RWPE1 (cell line): ENCODE measurements around the gene MYO9B.

Source experiments
- CTCF ChIA-PET: fragments of 350-600 bp; sonication (Branson Sonifier 250); formaldehyde crosslinking; extraction: SDS; loops from one replicate; lab custom pipeline; 2021; lab: Yijun Ruan, JAX
- POLR2A ChIA-PET: fragments of 400-600 bp; formaldehyde crosslinking; extraction: SDS; loops from one replicate; lab custom pipeline; 2020; ENCODE audit warnings: antibody characterized with exemption; ENCODE audit not compliant: low non-redundant PET; lab: Yijun Ruan, JAX
- DNase-seq: peaks from one replicate; pipeline ENCODE4 v3.0.0; 2012; ENCODE audit warnings: low spot score
- H3K27ac ChIP-seq: fragments of 450-650 bp; 2 replicates; pipeline ENCODE4 v1.5.1; 2017
- TF ChIP-seq, protein P1 (sequence below): fragments of 450-650 bp; conservative IDR thresholded peaks from 2 replicates; pipeline ENCODE4 v1.5.1; 2017; ENCODE audit warnings: low read depth, mild to moderate bottlenecking

MYO9B gene

DNA sequence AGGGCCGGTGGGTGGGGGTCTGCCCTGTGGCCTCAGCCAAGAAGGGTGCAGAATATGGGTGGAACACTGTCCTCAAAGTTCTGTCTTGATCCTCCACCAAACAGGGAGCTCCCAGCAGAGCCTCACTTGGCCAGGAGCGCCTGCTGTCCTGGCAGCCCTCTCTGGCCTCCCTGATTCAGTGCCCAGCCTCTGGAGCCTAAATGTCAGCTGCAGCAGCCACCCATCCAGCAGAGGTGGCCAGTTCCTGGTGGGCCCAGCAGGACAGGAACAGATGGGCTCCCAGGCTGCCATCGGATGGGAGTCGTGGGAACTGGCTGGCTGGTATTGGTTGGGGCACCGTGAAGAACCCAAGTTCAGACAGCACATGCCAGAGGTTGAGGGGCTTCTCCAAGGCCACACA, 137.8 kb downstream of the MYO9B start:
- TF ChIP-seq, protein P1, sequence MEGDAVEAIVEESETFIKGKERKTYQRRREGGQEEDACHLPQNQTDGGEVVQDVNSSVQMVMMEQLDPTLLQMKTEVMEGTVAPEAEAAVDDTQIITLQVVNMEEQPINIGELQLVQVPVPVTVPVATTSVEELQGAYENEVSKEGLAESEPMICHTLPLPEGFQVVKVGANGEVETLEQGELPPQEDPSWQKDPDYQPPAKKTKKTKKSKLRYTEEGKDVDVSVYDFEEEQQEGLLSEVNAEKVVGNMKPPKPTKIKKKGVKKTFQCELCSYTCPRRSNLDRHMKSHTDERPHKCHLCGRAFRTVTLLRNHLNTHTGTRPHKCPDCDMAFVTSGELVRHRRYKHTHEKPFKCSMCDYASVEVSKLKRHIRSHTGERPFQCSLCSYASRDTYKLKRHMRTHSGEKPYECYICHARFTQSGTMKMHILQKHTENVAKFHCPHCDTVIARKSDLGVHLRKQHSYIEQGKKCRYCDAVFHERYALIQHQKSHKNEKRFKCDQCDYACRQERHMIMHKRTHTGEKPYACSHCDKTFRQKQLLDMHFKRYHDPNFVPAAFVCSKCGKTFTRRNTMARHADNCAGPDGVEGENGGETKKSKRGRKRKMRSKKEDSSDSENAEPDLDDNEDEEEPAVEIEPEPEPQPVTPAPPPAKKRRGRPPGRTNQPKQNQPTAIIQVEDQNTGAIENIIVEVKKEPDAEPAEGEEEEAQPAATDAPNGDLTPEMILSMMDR, result no peak
- CTCF ChIA-PET, result interaction anchor here (0.6 kb wide), 1 partner anchor 43 kb away, joined by 3 read pairs; no protein-coding TSS in a partner anchor

DNA sequence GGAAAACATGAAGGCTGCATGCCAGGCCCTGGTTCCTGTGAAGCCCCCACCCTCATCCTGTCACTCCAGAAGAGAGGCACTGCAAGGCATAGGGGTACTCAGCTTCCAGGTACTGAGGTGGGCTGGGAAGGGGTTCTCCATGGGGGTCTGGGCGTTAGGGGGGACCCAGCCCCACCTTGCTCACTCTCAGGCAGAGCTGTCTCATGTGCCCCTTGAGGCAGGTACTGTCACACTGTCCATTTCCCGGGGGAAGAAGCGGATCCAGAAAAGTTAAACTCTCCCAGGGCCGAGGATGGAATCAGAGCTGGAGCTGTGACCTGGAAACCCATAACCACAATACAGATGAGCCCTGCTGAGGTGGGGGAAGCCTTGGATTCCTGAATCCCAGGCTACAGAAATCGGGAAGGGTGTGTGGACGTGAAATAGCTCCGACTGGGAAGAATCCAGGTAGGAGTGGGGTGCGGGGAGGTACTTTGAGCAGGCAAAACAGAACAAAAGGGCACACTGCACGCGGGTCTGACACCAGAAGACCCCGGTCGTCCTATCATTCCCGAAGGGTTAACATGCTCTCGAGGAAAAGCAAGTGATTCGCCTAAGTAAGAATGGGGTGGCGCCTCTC, 139.0 kb downstream of the MYO9B start:
- CTCF ChIA-PET, result interaction anchor here (0.6 to 0.7 kb wide), 3 partner anchors 9 to 554 kb away, joined by 3 to 5 read pairs (median 3); partner anchors contain the start of gene SMIM7
- no peak for DNase-seq
- TF ChIP-seq, protein P1, result no peak
- POLR2A ChIA-PET, result interaction anchor here (0.6 to 2.6 kb wide), 2 partner anchors 11 to 55 kb away, joined by 3 to 9 read pairs; partner anchors contain the start of gene OCEL1
- H3K27ac ChIP-seq, result peak overlapping the region; percentile 94

More for the DNA sequence above, 137.8 kb downstream of the MYO9B start:
- no peak for DNase-seq
- H3K27ac ChIP-seq, result peak overlapping the region; percentile 94
- POLR2A ChIA-PET, result no interaction called here

DNA sequence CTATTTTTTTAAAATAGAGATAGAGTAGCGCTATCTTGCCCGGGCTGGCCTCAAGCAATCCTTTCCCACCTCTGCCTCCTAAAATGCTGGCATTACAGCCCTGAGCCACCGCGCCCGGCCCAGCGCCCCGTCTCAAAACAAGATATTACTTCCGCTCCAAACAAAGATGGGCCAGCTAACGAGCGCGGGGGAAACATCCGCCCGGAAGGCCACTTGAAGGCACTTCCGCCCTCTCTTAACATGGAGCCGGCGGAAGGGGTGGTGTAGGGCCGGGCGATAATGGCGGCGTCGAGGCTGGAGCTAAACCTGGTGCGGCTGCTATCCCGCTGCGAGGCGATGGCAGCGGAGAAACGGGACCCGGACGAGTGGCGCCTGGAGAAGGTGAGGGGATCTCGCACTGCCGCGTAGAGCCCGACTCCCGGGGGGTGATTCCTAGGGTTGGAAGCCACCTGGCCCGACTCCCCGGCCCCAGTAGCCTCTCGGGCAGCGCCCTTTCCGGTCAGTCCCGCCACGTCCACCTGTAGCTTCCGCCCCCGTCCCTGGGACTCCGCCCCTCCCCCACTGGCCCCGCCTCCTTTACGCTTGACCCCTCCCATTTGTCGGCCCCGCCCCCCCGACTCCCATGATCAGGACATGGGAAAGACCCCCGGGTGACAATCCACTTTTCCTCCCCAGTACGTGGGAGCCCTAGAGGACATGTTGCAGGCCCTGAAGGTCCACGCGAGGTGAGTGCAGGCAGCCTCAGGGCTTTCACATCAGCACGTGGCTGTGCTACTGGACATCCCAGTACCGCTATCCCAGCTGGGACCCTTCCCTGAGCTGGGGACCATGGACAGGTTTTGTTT, 139.8 kb downstream of the MYO9B start, which contains the start of gene USE1:
Gene USE1, plus strand, starts transcription at position 231 of the 845 bp plus-strand sequence. Its CDS starts 49 bp downstream, at position 280.
- TF ChIP-seq, protein P1, result no peak
- CTCF ChIA-PET, result interaction anchor here (0.6 to 0.7 kb wide), 3 partner anchors 9 to 555 kb away, joined by 3 to 5 read pairs (median 3); partner anchors contain the start of genes OCEL1 and SMIM7
- POLR2A ChIA-PET, result interaction anchor here (0.6 to 2.6 kb wide), 2 partner anchors 11 to 54 kb away, joined by 3 to 9 read pairs; partner anchors contain the start of gene OCEL1

DNA sequence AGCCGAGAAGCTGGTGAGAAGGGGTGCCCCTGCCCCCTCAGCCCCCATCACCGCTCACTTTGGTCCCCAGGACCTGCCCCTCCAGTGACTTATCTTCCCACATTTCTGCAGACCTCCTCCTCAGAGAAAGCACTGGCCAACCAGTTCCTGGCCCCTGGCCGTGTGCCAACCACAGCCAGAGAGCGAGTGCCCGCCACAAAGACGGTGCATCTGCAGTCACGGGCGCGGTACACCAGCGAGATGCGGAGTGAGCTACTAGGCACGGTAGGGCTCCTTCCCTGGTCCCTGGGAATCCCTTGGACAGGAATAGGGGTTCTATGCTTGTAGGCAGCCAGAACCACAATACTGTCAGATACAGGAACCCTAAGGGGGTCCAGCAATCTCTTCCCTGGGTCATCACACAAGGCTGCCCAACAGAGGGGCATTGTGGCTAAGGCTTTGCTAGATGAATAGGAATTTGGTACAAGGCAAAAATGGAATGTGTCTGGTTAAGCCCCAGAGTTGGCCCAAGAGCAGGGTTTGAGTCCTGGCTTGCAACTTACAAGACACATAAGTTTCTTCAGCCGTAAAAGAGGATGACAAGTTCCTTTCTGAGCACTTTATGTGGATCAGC, 140.6 kb downstream of the MYO9B start:
- CTCF ChIA-PET, result interaction anchor here (0.6 kb wide), 1 partner anchor 10 kb away, joined by 3 read pairs; the partner anchor contains the start of gene OCEL1
- TF ChIP-seq, protein P1, result no peak
- POLR2A ChIA-PET, result interaction anchor here (2.6 kb wide), 1 partner anchor 10 kb away, joined by 9 read pairs; the partner anchor contains the start of gene OCEL1
- DNase-seq, result no peak
- H3K27ac ChIP-seq, result peak overlapping the region; percentile 94

More for the DNA sequence above, 139.8 kb downstream of the MYO9B start, which contains the start of gene USE1:
- peak within 1 kb of the TSS; percentile 94 for H3K27ac ChIP-seq
- peak; percentile 92 for DNase-seq

DNA sequence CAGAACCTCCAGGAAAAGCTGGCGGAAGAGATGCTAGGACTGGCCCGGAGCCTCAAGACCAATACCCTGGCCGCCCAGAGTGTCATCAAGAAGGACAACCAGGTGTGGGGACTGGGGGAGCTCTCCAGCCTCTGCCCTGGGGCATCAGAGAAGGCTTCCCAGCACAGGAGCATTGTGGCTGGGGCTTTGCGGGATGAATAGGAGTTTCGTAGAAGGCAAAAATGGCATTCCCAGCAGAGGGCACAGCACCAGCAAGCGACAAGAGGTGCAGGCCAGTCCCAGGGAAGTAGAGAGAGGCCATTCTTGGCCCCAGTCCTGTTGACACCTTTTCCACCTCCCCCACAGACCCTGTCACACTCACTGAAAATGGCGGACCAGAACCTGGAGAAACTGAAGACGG, 143.7 kb downstream of the MYO9B start:
- ChIA-PET POLR2A (no interaction called here), CTCF (interaction anchor here (0.6 kb wide), 1 partner anchor 65 kb away, joined by 3 read pairs; no protein-coding TSS in a partner anchor)
- H3K27ac ChIP-seq, result peak overlapping the region; percentile 72
- DNase-seq, result no peak
- TF ChIP-seq, protein P1, result no peak
